ENCODE measurements around the gene RALGAPA1.

Gene RALGAPA1

GRCh38 chr14:35534208-35534872, 274.8 kb downstream of the RALGAPA1 start:
- DNase-seq, result peak; percentile 11

GRCh38 chr14:35533357-35534207, 275.5 kb downstream of the RALGAPA1 start, which contains the start of gene INSM2:
INSM2 (plus strand) TSS chr14:35534164; CDS start chr14:35534253, 89 bp downstream.
- peak; percentile 9 for DNase-seq

GRCh38 chr14:35532783-35533356, 276.2 kb downstream of the RALGAPA1 start:
- peak; percentile 2 for DNase-seq

GRCh38 chr14:35531960-35532747, 276.9 kb downstream of the RALGAPA1 start:
- DNase-seq, result no peak

DNA sequence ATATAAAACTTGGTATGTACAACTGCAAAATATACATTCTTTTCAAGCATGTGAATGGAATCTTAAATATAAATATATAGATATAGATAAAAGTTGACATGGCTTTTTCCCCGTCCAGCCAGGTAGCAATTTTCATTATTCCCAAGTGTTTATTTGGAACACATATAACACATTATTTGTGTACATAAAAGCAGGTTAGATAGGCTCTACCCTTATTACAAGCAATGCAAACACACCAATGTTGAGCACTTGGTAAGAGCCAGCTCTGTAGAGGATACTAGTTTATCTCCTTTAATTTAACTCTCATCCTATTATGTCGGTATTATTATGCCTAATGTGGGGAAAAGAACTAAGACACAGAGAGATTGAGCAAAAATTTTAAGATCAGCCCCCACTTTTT, 282.1 kb downstream of the RALGAPA1 start:
- no peak for DNase-seq

GRCh38 chr14:35525695-35526094, 283.4 kb downstream of the RALGAPA1 start:
- no peak for DNase-seq

- DNase-seq, result no peak
Observed at GRCh38 chr14:35519986-35520385, 289.1 kb downstream of the RALGAPA1 start.

GRCh38 chr14:35515916-35516315, 293.2 kb downstream of the RALGAPA1 start:
- no peak for DNase-seq

GRCh38 chr14:35512765-35513164, 296.3 kb downstream of the RALGAPA1 start:
- DNase-seq, result no peak

DNA sequence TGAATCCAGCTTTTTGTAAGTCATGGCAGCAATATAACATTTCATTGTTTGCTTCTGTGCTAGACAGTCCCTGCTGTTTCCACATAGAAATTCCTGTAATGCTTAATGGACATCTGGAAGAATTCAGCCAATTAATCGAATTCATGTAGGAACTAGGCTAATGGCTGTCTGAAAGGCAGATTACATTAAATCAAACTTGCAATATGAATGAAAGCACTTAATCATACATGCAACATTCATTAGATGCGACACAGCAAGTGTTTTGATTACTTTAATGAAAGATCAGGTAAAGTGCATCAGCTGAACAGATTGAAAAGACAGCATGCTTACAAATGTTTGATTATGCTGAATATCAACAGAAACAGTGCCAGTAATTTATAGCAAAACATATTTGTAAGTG, 299.2 kb downstream of the RALGAPA1 start:
- no peak for DNase-seq

- DNase-seq, result no peak
Observed at GRCh38 chr14:35506927-35507326, 302.2 kb downstream of the RALGAPA1 start.

DNA sequence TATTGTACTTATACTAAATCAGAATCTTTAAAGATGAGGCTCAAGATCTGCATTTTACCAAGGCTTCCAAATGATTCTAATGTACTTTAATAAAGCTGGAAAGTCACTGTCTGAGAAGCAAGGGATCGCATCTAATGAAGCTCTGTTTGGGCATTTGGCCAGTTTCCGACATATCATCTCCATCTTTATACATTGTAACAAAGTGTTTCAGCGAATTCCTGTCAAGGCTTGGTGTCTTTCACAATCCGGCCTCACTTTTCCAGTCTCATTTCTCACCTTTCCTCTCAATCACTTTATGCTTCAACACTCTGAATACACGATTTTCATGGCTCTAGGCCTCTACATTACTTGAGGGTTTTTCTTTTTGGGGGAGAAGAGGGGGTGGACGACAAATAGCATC, 302.6 kb downstream of the RALGAPA1 start:
- DNase-seq, result no peak

DNA sequence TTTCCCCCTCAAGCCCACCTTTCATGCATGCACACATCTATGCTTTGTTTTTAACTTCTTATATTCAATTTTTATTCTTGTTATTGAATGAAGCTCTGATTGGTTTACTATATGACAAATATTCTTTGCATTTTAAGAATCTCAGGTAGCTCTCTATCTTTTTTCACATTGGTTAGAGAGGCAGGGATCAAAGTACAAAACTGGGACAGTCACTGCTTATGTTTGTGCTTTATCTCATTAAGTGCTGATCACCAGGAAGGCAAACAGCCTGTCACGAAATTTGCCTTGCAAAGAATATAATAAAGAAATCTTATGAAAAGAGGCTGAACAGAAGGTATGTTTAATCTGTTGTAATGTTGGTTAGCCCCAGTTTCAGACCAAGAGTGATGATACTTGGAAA, 304.8 kb downstream of the RALGAPA1 start:
- DNase-seq, result no peak

GRCh38 chr14:35503646-35504045, 305.4 kb downstream of the RALGAPA1 start:
- no peak for DNase-seq

DNA sequence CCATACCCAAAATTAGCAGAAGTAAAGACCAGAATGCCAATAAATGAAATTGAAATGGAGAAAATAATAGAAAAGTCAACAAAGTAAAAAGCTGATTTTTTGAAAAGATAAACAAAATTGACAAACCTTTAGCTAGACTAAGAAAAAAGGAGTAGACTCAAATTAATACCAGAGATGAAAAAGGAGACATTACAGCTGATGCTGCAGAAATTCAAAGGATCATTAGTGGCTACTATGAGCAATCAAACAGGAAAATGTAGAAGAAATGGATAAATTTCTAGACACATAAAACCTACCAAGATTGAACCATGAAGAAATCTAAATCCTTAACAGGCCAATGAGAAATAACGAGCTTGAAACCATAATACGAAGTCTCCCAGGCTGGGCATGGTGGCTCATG, 309.9 kb downstream of the RALGAPA1 start:
- no peak for DNase-seq

- DNase-seq, result no peak
Observed at GRCh38 chr14:35495278-35495677, 313.8 kb downstream of the RALGAPA1 start.

DNA sequence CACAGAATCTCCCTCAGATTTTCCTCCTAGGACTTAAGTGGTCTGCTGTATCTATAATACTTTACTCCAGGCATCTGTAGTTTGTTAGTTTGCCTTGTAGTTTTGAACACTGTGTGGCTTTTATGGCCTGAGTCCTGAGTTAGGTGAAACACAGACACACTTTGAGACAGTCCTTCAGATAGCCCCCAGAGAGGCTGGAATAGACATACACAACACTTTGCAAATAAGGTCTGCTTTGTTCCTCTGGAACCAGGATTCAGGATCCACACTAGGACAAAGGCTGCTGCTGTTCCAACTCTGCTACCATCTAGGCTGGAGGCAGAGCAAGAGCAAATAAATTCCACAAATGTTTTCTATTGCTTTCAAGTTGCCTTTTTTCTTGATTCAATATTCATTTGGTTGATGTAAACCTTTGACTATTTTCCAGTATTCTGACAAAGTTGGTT, 316.5 kb downstream of the RALGAPA1 start:
- no peak for DNase-seq

All from central memory CD4-positive, alpha-beta T cell (primary cell).